GM21390 (cell line): Measurements from ENCODE around the gene ZNF385B.

Experiments
- ATAC-seq: cut with Tn5 transposase; IDR thresholded peaks from one replicate; pipeline ENCODE4 v1.9.1; 2021; ENCODE audit not compliant: unreplicated experiment

Gene ZNF385B

GRCh38 chr2:179857236-179857635 is 4.2 kb downstream of the ZNF385B start:
- ATAC-seq, result no peak

GRCh38 chr2:179856205-179856604 is 5.2 kb downstream of the ZNF385B start:
- ATAC-seq, result no peak

DNA sequence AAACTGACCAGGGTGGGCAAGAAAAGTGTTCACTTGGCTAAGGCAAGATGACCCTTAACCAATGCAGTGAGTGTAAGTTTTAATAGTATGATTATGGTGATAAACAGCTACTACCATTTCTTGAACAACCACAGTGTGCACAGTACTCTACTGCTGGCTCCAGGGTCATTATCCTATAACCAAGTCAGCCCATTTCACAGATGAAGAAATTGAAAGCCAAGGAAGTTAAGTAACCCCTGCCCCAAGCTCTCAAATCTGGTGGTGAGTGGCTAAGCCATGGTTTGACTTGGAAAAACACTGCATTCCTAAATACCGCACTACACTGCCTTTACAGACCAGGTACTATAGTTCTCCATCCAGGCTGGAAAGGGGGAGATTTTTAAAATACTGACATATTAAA is 5.7 kb downstream of the ZNF385B start:
- ATAC-seq, result no peak

- no peak for ATAC-seq
Observed at GRCh38 chr2:179854891-179855290, 6.5 kb downstream of the ZNF385B start.

DNA sequence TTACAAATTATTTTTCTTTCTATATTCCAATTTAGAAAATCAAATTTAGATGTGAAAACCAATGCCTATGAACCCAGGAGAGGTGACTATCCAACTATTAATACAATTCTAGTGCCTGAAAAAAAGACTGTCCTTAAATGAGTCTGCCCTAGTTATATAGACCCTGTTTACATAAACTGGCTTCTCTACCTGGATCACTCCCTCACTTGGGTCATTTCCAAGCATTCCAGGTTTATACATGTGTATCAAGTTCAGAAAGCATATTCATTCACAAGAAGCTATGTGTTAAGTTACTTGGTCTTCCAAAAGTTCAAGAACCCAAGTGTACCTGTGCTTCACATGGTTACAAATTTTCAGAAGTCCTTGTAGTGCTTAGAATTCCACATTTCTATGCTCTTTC is 8.3 kb downstream of the ZNF385B start:
- no peak for ATAC-seq

DNA sequence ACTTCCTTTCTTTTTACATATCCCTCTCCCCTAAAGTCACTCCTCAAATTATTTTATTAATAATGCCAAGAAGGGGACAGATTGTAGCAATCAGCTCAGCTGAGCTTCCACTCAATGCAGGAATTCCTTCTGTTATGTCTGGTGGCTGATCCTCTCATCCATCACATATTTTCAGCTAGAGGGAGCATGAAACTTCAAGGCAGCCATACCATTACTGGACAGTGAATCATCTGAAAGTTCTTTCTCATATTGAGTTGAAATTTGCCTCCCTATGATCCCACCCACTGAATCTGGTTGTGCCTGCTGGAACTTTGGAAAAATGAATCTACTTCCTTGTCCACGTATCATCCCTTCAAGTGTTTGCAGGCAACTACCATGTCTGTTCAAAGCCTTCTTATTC is 11.2 kb downstream of the ZNF385B start:
- no peak for ATAC-seq

GRCh38 chr2:179849719-179850118 is 11.7 kb downstream of the ZNF385B start:
- ATAC-seq, result no peak

DNA sequence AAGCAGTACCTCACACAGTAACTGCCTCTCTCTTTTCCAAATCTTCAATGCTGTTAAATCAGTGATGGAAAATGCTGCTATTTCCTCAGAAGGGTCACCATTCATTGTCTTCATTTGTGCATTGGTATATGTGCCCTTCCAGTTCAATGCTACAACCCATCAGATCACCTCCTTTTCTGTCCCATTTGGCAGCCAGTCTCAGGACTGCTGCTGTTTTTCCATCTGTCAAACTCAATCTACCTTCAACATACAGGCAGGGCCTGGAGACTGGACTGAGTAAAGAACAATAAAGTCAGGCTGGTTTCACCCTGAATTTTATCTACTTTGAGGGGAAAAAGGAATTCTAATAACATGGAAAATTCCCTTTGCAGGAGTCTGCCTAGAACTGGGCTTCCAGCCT is 17.9 kb downstream of the ZNF385B start:
- ATAC-seq, result no peak

DNA sequence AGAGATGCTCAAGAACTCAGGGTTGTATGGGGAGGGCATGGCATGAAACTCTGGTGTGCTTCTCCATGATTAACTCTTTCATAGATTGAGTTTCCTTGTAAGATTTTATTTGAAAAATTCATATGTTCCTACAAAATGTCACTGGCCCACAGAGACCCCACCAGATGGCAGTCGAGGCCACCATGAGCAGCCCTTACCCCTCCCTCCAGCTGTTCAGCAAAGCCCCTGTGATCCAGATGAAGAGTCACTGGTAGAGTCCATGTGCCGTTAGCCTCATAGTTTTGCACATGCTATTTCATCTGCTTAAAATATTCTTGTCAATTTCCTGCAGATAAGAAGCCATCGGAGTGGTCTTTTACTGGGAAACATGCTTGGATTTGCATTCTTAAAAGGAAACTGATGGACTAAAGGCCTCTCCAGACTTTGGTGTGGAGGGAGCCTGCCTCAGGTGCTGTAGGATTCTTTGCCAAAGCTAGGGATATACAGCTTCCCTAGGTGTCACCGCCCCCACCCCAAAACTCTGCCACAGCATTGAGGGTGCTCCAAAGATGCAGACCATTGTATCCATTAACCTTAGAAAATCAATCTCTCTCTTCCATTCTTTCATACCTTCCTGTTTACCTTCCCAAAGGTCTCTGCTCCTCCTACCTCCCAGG is 18.8 kb downstream of the ZNF385B start:
- no peak for ATAC-seq

DNA sequence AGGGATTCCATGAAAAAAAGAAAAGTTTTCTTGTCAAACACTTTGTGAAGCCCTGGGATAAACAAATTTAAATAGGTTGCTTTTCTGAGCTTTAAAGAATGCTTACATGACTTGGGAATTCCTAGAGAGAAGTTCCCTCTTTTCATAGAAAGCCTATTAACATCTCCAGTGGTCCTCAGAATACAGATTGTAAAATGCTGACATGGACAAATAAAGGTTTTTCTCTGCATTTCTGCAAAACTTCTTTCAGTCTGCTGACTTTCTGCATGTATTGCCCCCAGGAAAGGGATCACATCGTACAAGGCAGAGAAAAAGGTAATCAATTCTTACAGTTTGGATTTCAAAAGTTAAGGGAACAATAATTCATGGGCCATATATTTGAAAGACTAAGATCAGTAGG is 20.6 kb downstream of the ZNF385B start:
- no peak for ATAC-seq

DNA sequence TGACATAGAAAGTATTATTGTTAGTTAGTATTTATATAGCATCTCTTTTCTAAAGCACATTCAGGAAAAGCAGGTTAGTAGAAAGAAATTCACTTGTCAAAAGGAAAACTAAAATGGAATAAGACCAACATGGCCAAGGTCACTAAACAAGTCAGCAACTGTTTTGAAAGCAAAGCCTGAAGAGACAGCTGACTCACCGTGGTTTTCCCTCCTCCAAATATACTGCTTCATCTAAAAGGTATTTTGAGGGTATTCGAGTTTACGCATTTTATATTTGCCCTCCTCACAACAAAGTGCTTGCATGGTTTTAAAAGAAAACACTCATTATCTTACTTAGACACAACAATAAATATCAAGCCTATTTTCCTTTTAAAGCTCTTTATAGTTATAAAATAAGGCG is 24.0 kb downstream of the ZNF385B start:
- no peak for ATAC-seq

- no peak for ATAC-seq
Observed at GRCh38 chr2:179830043-179830787, 31.2 kb downstream of the ZNF385B start.

DNA sequence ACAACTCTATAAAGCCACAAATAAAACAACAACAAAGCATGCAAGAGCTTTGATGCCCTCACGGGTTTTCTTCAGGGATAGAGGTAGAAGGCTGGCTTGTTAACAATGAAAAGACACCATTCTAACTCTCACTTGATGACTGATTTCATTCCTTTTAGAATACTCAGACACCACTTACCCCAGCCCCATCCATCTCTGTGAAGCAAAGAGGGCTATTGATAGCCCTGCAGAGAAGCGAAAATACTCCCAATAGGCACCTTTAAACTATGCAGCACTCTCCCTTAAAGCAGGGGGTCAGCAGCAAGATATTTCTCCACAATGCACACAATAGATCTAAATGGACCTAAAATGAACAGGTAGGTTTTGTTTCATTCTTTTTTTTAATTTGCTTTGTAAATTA is 35.1 kb downstream of the ZNF385B start:
- no peak for ATAC-seq

GRCh38 chr2:179825494-179825893 is 35.9 kb downstream of the ZNF385B start:
- no peak for ATAC-seq

DNA sequence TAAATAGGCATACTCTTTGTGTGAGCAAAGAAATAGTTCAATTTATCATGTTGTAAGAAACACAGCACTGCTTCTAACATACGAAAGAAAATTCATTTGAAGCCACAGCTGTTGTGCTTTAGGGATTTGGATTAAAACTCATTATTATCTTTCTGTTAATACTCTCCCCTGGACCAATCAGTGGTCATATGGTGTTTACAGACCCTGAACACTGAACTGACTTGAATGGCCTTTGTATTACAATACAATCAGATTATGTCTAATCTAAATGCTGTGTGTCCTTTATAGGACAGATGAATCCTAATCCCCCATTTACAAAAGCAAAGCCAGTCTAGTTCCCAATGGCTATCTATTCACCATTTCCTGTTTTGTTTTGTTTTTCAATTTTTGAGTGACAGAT is 36.5 kb downstream of the ZNF385B start:
- no peak for ATAC-seq

DNA sequence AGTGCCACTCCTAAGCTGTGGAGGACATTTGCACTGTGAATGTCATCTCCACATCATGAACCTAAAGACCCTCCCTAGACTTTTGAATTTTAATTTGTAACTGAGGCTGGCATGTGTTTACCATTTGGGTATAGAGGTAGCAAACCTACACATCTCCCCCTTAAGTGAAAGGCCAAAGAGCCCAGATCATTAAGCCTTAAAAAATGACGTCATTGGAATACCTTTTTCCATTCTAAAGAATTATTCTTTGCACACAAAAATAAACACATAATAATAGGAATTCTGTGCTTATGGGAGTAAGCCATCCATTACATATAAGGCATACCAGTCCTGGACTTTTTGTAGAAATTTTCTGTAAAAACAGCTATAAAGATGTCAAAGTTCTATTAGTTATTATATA is 38.9 kb downstream of the ZNF385B start:
- ATAC-seq, result no peak

- ATAC-seq, result no peak
Observed at GRCh38 chr2:179818546-179818945, 42.9 kb downstream of the ZNF385B start.

DNA sequence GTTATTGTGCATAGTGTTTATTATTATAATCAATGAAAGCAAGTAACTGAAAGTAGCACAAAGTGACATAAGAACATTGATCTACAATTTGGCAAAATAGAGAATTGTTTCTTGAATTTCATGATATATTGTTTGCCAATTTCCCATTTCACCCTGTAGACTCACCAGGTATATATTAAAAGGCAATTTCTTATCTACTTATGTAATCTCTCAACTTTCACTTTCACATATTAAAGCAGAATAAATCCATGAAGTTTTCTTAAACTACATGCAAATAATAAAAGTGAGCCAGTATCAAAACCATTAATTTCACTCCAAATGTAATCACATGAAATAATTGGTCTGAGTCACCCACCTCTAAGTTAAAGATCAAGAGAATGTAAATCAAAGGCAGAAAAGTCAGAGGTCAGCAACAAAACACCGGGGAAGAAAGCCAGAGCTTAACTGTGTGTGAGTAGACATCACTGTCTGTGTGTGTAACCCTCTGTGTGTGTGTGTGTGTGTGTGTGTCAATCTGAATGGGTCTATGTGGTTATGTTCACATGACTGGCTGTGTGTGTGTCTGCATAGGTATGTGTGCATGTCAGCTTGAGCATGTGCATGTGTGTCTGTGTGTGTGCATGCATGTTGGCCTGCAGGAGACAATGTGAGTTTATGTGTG is 44.1 kb downstream of the ZNF385B start:
- no peak for ATAC-seq

DNA sequence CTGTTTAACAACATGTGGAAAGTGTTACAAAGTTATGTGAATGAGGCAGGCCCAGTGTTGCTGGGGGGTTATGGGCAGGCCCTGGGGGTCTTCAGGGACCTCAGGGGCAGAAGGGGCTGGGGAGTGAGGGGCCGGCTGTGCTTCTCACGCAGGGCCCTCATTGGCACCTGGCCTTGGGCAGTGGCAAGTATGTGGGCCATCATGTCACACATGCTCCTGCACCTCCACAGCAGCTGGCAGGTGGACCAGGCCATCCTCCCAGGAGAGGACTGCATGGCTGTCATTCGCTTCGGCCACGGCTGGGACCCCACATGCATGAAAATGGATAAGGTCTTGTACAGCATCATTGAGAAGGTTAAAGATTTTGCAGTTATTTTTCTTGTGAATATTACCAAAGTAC is 47.4 kb downstream of the ZNF385B start:
- ATAC-seq, result no peak

GRCh38 chr2:179812501-179812900 is 48.9 kb downstream of the ZNF385B start:
- no peak for ATAC-seq

- no peak for ATAC-seq
Observed at GRCh38 chr2:179811042-179811441, 50.4 kb downstream of the ZNF385B start.

DNA sequence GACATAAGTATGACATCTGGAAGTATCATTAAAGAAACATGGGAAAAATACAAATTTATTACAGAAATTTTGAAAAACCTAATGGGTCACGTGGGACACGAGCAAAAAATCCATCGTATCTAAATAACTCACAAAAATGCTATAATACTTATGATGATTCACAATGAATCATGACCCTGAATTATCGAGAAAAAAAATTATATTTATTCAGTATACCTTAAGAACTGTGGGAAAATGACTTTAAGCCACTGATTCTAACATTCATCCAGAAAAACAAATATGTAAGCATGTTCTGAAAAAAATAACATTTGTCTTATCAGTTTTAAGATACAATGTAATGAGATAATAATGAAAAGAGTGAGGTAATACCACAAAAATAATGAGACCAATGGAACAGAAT is 51.8 kb downstream of the ZNF385B start:
- no peak for ATAC-seq
